Neural progenitor cell (in vitro differentiated cells): Measurements from ENCODE around the gene TOGARAM1. TPM values are rescaled to one million over a fixed set of nuclear protein-coding genes. Genes with fewer than 3 reads are reported as not detected.
"Not testable (repeated sequence)": the region's sequence is repeated elsewhere in the genome, so short reads cannot be mapped to it uniquely, and the experiment has no call there.

Experiments
- DNase-seq: peaks from one replicate; pipeline ENCODE4 v3.0.0-alpha.2; 2016; ENCODE audit warnings: low spot score
- H2AFZ ChIP-seq: fragments of 200-600 bp; sonication (generic); replicated peaks from 2 replicates; pipeline ENCODE4 v1.6.1; 2016; ENCODE audit warnings: antibody characterized with exemption
- H3F3A ChIP-seq: fragments of 200-600 bp; sonication (generic); 2 replicates; pipeline ENCODE4 v1.6.1; 2016; ENCODE audit warnings: antibody characterized with exemption, low read depth
- H3K27ac ChIP-seq: fragments of 200-600 bp; sonication (generic); 2 replicates; pipeline ENCODE4 v1.5.1; 2016; ENCODE audit warnings: mild to moderate bottlenecking
- H3K27me3 ChIP-seq: fragments of 200-600 bp; sonication (generic); 2 replicates; pipeline ENCODE4 v1.6.1; 2016; ENCODE audit warnings: mild to moderate bottlenecking, moderate library complexity
- H3K36me3 ChIP-seq: fragments of 200-600 bp; sonication (generic); 2 replicates; pipeline ENCODE4 v1.5.1; 2016
- H3K4me1 ChIP-seq: fragments of 200-600 bp; sonication (generic); 2 replicates; pipeline ENCODE4 v1.6.1; 2016; ENCODE audit warnings: mixed run types
- H3K4me2 ChIP-seq: fragments of 200-600 bp; sonication (generic); 2 replicates; pipeline ENCODE4 v1.6.1; 2016
- H3K4me3 ChIP-seq: fragments of 200-600 bp; sonication (generic); 2 replicates; pipeline ENCODE4 v1.5.1; 2016
- H3K79me2 ChIP-seq: fragments of 200-600 bp; sonication (generic); 2 replicates; pipeline ENCODE4 v1.6.1; 2016; ENCODE audit warnings: low read depth
- H3K9ac ChIP-seq: fragments of 200-600 bp; sonication (generic); 2 replicates; pipeline ENCODE4 v1.6.1; 2016
- H3K9me3 ChIP-seq: fragments of 200-600 bp; sonication (generic); 2 replicates; pipeline ENCODE4 v1.5.1; 2016; ENCODE audit warnings: low read depth
- H4K20me1 ChIP-seq: fragments of 200-600 bp; sonication (generic); 2 replicates; pipeline ENCODE4 v1.6.1; 2016; ENCODE audit warnings: low read depth
- H3K27ac Mint-ChIP-seq: 3 replicates; pipeline ENCODE4 v1.8.0; 2021; ENCODE audit warnings: mixed read lengths
- H3K27me3 Mint-ChIP-seq: 2 replicates; pipeline ENCODE4 v1.8.0; 2022; ENCODE audit warnings: low read depth, mild to moderate bottlenecking, inconsistent platforms, moderate library complexity, mixed read lengths; ENCODE audit not compliant: insufficient read depth
- H3K36me3 Mint-ChIP-seq: 3 replicates; pipeline ENCODE4 v1.8.0; 2021; ENCODE audit warnings: mixed read lengths
- H3K4me1 Mint-ChIP-seq: 3 replicates; pipeline ENCODE4 v1.8.0; 2021; ENCODE audit warnings: mixed read lengths
- H3K4me3 Mint-ChIP-seq: 3 replicates; pipeline ENCODE4 v1.8.0; 2021; ENCODE audit warnings: mild to moderate bottlenecking, moderate library complexity, mixed read lengths
- H3K9me3 Mint-ChIP-seq: 3 replicates; pipeline ENCODE4 v1.8.0; 2020; ENCODE audit warnings: mixed read lengths
- EZH2 ChIP-seq: fragments of 200-600 bp; sonication (generic); IDR thresholded peaks from 2 replicates; pipeline ENCODE4 v1.6.1; 2017; ENCODE audit warnings: antibody characterized with exemption, mild to moderate bottlenecking, moderate library complexity
- EZH2phosphoT487 ChIP-seq: fragments of 200-600 bp; sonication (generic); IDR thresholded peaks from 2 replicates; pipeline ENCODE4 v1.6.1; 2017; ENCODE audit warnings: antibody characterized with exemption
- total RNA-seq: library from RNA; depleted of rRNA; stranded (reverse); fragments of >200 nt; gene quantifications from 2 replicates; pipeline ENCODE4 v1.2.3, GENCODE V29; 2015; ENCODE audit warnings: low replicate concordance
- TF ChIP-seq, protein P1 (sequence below): fragments of 200-600 bp; sonication (generic); IDR thresholded peaks from 2 replicates; pipeline ENCODE4 v1.5.1; 2017; ENCODE audit warnings: antibody characterized with exemption, mild to moderate bottlenecking

TOGARAM1 gene
- total RNA-seq, 1 donor from 2014 or later = 23.1 TPM

- no peaks in the 10 kb centered on the region for H3K4me1 ChIP-seq
- Mint-ChIP-seq H3K4me3 (no peak overlapping the region), H3K9me3 (no peaks in the 10 kb centered on the region), H3K36me3 (peaks cover 9% of the 10 kb centered on the region), H3K4me1 (no peaks in the 10 kb centered on the region), H3K27ac (no peak overlapping the region), H3K27me3 (peaks cover 2% of the 10 kb centered on the region)
- H3K27ac ChIP-seq = no peak overlapping the region
- no peaks in the 10 kb centered on the region for H3K79me2 ChIP-seq
- H3K4me2 ChIP-seq = no peak overlapping the region
- H2AFZ ChIP-seq = no peak overlapping the region
- TF ChIP-seq EZH2 = no peak
- TF ChIP-seq, protein P1, sequence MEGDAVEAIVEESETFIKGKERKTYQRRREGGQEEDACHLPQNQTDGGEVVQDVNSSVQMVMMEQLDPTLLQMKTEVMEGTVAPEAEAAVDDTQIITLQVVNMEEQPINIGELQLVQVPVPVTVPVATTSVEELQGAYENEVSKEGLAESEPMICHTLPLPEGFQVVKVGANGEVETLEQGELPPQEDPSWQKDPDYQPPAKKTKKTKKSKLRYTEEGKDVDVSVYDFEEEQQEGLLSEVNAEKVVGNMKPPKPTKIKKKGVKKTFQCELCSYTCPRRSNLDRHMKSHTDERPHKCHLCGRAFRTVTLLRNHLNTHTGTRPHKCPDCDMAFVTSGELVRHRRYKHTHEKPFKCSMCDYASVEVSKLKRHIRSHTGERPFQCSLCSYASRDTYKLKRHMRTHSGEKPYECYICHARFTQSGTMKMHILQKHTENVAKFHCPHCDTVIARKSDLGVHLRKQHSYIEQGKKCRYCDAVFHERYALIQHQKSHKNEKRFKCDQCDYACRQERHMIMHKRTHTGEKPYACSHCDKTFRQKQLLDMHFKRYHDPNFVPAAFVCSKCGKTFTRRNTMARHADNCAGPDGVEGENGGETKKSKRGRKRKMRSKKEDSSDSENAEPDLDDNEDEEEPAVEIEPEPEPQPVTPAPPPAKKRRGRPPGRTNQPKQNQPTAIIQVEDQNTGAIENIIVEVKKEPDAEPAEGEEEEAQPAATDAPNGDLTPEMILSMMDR = no peak
- TF ChIP-seq EZH2phosphoT487 = no peak
- peaks cover 11% of the 10 kb centered on the region for H3K36me3 ChIP-seq
- H3K9me3 ChIP-seq = no peaks in the 10 kb centered on the region
- DNase-seq = no peak
- H3K9ac ChIP-seq = no peak overlapping the region
- no peak overlapping the region for H3K4me3 ChIP-seq
- H4K20me1 ChIP-seq = no peaks in the 10 kb centered on the region
- H3K27me3 ChIP-seq = no peaks in the 10 kb centered on the region
- H3F3A ChIP-seq = no peaks in the 10 kb centered on the region
These were observed 110.1 kb downstream of the TOGARAM1 start for GRCh38 chr14:45072126-45072525.

DNA sequence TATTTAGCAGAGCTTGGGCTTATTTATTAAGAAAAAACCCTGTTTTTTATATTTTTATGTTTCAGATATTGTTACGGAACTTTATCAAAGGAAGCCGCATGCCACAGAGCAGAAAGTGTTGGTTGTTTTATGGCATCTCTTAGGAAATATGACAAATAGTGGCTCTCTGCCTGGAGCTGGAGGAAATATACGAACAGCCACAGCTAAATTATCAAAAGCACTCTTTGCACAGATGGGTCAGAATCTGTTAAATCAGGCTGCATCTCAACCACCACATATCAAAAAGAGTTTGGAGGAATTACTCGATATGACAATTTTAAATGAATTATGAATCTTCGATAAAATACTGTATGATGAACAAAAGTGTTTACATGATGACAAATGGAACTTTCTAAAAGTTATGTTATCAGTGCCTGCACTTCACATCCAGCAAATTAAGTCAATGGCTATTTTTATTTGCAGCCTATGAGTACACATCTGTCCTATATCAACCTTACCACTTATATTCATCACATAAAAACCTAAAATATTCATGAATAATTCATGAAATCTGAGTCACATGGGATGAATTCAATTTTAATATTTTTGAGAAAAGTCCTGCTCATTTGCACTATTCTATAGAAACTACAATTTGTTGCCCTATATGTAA is 111.4 kb downstream of the TOGARAM1 start:
- Mint-ChIP-seq H3K9me3 (no peaks in the 10 kb centered on the region), H3K4me1 (no peaks in the 10 kb centered on the region), H3K36me3 (peaks cover 9% of the 10 kb centered on the region), H3K27me3 (peaks cover 2% of the 10 kb centered on the region), H3K4me3 (no peak overlapping the region), H3K27ac (no peak overlapping the region)
- H3K4me2 ChIP-seq = no peak overlapping the region
- H3K27ac ChIP-seq = no peak overlapping the region
- no peak overlapping the region for H2AFZ ChIP-seq
- H3K36me3 ChIP-seq = peaks cover 10% of the 10 kb centered on the region
- H3F3A ChIP-seq = no peaks in the 10 kb centered on the region
- H3K27me3 ChIP-seq = no peaks in the 10 kb centered on the region
- TF ChIP-seq EZH2 (no peak), EZH2phosphoT487 (no peak)
- TF ChIP-seq, protein P1 = no peak
- H4K20me1 ChIP-seq = no peaks in the 10 kb centered on the region
- H3K79me2 ChIP-seq = no peaks in the 10 kb centered on the region
- H3K4me3 ChIP-seq = no peak overlapping the region
- no peaks in the 10 kb centered on the region for H3K4me1 ChIP-seq
- no peak for DNase-seq
- H3K9ac ChIP-seq = no peak overlapping the region
- no peaks in the 10 kb centered on the region for H3K9me3 ChIP-seq

GRCh38 chr14:45078323-45078722 is 116.3 kb downstream of the TOGARAM1 start:
- peaks cover 2% of the 10 kb centered on the region for H3K9me3 Mint-ChIP-seq
- H3K4me3 Mint-ChIP-seq = no peak overlapping the region
- TF ChIP-seq, protein P1 = no peak
- no peak for TF ChIP-seq EZH2phosphoT487
- no peak for TF ChIP-seq EZH2
- H3K36me3 Mint-ChIP-seq = no peaks in the 10 kb centered on the region
- no peaks in the 10 kb centered on the region for H4K20me1 ChIP-seq
- no peak overlapping the region for H3K27ac ChIP-seq
- no peaks in the 10 kb centered on the region for H3K27me3 ChIP-seq
- no peak overlapping the region for H3K27ac Mint-ChIP-seq
- H3K36me3 ChIP-seq = peaks cover 6% of the 10 kb centered on the region
- H3K79me2 ChIP-seq = no peaks in the 10 kb centered on the region
- no peak overlapping the region for H3K9ac ChIP-seq
- H3K9me3 ChIP-seq = no peaks in the 10 kb centered on the region
- H3K4me1 ChIP-seq = peaks cover 2% of the 10 kb centered on the region
- H3K4me1 Mint-ChIP-seq = peaks cover 2% of the 10 kb centered on the region
- no peaks in the 10 kb centered on the region for H3K27me3 Mint-ChIP-seq
- H2AFZ ChIP-seq = no peak overlapping the region
- no peaks in the 10 kb centered on the region for H3F3A ChIP-seq
- no peak for DNase-seq
- no peak overlapping the region for H3K4me3 ChIP-seq
- H3K4me2 ChIP-seq = no peak overlapping the region

DNA sequence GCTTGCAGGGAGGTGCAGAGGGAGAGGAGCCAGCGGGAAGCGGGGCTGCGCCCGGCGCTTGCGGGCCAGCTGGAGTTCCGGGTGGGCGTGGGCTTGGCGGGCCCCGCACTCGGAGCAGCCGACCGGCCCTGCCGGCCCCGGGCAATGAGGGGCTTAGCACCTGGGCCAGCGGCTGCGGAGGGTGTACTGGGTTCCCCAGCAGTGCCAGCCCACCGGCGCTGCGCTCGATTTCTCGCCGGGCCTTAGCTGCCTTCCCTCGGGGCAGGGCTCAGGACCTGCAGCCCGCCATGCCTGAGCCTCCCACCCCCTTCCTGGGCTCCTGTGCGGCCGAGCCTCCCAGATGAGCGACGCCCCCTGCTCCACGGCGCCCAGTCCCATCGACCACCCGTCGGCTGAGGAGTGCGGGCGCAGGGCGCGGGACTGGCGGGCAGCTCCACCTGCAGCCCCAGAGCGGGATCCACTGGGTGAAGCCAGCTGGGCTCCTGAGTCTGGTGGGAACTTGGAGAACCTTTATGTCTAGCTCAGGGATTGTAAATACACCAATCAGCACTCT is 118.5 kb downstream of the TOGARAM1 start:
- H3K4me1 Mint-ChIP-seq = peaks cover 13% of the 10 kb centered on the region
- not testable (repeated sequence) for H2AFZ ChIP-seq, H3K9ac ChIP-seq, DNase-seq, H3K9me3 ChIP-seq, H3F3A ChIP-seq, H3K27me3 ChIP-seq, H3K4me3 Mint-ChIP-seq, H3K36me3 Mint-ChIP-seq, H3K4me3 ChIP-seq, H3K27ac ChIP-seq, H3K36me3 ChIP-seq, H3K9me3 Mint-ChIP-seq, H3K27ac Mint-ChIP-seq, H3K27me3 Mint-ChIP-seq, H3K4me2 ChIP-seq
- Histone ChIP-seq H4K20me1 (peaks cover 13% of the 10 kb centered on the region), H3K79me2 (peaks cover 16% of the 10 kb centered on the region), H3K4me1 (peaks cover 10% of the 10 kb centered on the region)

DNA sequence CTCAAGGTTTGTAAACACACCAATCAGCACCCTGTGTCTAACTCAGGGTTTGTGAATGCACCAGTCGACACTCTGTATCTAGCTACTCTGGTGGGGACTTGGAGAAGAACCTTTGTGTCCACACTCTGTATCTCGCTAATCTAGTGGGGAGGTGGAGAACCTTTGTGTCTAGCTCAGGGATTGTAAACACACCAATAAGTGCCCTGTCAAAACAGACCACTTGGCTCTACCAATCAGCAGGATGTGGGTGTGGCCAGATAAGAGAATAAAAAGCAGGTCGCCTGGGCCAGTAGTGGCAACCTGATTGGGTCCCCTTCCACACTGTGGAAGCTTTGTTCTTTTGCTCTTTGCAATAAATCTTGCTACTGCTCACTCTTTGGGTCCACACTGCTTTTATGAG is 119.1 kb downstream of the TOGARAM1 start:
- not testable (repeated sequence) for H3K9me3 ChIP-seq, H3K9ac ChIP-seq, H3K27ac ChIP-seq, H3K4me3 Mint-ChIP-seq, H2AFZ ChIP-seq, H3F3A ChIP-seq, H3K9me3 Mint-ChIP-seq, H3K36me3 ChIP-seq, H3K27me3 ChIP-seq, H3K36me3 Mint-ChIP-seq, DNase-seq, H3K4me3 ChIP-seq, H3K4me2 ChIP-seq, H3K27ac Mint-ChIP-seq, H3K27me3 Mint-ChIP-seq
- peaks cover 13% of the 10 kb centered on the region for H3K4me1 Mint-ChIP-seq
- H3K79me2 ChIP-seq = peaks cover 22% of the 10 kb centered on the region
- H4K20me1 ChIP-seq = peaks cover 19% of the 10 kb centered on the region
- H3K4me1 ChIP-seq = peaks cover 17% of the 10 kb centered on the region
